AG04449 (cell line): ENCODE data around the gene NLRP9.

ENCODE experiments used
- CTCF ChIA-PET: fragments of 350-600 bp; formaldehyde crosslinking; extraction: SDS; loops from one replicate; lab custom pipeline; 2021; ENCODE audit warnings: antibody characterized with exemption; lab: Yijun Ruan, JAX
- POLR2A ChIA-PET: fragments of 400-600, 350-600 bp; formaldehyde crosslinking; extraction: SDS; loops from one replicate; lab custom pipeline; 2020; ENCODE audit warnings: antibody characterized with exemption, inconsistent platforms; lab: Yijun Ruan, JAX
- DNase-seq: peaks from one replicate; pipeline ENCODE4 v3.0.0-alpha.2; 2010; ENCODE audit warnings: low read depth, low spot score
- H3K4me3 ChIP-seq: 2 replicates; pipeline ENCODE4 v1.5.1; 2011; ENCODE audit warnings: low read depth, mild to moderate bottlenecking, control low read depth, low read length
- TF ChIP-seq, protein P1 (sequence below): IDR thresholded peaks from one replicate; pipeline ENCODE4 v1.5.1; 2011; ENCODE audit warnings: mild to moderate bottlenecking, moderate library complexity, low read length, control low read depth, inconsistent platforms; ENCODE audit not compliant: insufficient read depth; ENCODE audit errors: missing control alignments

NLRP9 gene

DNA sequence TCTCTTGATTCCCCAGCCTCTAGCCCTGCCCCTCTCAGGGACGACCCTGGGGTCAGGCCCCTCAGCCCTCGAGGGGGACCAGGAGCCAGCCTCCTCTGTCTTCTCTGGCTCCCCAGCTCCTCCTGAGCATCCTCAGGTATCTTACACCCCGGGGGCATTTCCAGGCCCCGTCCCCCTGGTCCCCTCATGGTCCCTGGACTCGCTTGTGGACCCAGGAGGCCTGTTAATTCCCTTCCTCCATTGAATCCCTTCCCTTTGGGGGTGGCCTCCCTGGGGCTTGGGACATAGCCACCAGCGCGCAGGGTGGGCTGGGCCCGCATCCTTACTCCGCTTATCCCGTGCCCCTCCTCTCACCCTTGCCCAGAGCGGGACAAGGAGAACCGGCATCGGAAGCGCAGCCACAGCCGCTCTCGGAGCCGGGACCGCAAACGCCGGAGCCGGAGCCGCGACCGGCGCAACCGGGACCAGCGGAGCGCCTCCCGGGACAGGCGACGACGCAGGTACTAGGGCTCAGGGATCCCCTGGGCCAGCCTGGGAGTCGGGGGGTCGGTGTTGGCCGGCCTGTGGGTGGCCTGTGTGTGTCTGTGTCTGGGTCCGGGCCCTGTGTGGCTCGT is 79.2 kb downstream of the NLRP9 start:
- POLR2A ChIA-PET, result no interaction called here
- CTCF ChIA-PET, result interaction anchor here (0.8 to 5.0 kb wide), 3 partner anchors 10 to 14 kb away, joined by 3 to 32 read pairs (median 4); no protein-coding TSS in a partner anchor
- TF ChIP-seq, protein P1, sequence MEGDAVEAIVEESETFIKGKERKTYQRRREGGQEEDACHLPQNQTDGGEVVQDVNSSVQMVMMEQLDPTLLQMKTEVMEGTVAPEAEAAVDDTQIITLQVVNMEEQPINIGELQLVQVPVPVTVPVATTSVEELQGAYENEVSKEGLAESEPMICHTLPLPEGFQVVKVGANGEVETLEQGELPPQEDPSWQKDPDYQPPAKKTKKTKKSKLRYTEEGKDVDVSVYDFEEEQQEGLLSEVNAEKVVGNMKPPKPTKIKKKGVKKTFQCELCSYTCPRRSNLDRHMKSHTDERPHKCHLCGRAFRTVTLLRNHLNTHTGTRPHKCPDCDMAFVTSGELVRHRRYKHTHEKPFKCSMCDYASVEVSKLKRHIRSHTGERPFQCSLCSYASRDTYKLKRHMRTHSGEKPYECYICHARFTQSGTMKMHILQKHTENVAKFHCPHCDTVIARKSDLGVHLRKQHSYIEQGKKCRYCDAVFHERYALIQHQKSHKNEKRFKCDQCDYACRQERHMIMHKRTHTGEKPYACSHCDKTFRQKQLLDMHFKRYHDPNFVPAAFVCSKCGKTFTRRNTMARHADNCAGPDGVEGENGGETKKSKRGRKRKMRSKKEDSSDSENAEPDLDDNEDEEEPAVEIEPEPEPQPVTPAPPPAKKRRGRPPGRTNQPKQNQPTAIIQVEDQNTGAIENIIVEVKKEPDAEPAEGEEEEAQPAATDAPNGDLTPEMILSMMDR, result no peak
- no peak for DNase-seq
- no peak overlapping the region for H3K4me3 ChIP-seq
